ENCODE results near the gene ST6GAL1. TPM values are rescaled to one million over a fixed set of nuclear protein-coding genes. Genes with fewer than 3 reads are reported as not detected.

The ST6GAL1 gene
- total and polyA plus RNA-seq, 2 of the 8 experiments (the other 6 are each of a cell fraction or from before 2014, with no cell fraction given) = 62.8 to 80.9 TPM

- Histone ChIP-seq H3K23me2 (ENCODE audit: low read depth, low read length) (no peaks in the 10 kb centered on the region), H3K4ac (replicated peaks; ENCODE audit: insufficient read length, low read depth, low read length) (no peak overlapping the region), H2BK20ac (ENCODE audit: low read length) (no peak overlapping the region), H3K23ac (ENCODE audit: insufficient read length) (no peak overlapping the region), H3K36me3 (ENCODE audit: control insufficient read depth in 2 of 4, insufficient read depth in 4 of 4, low read length in 3 of 4) (peaks cover 0 to 29% (median 11%) of the 10 kb centered on the region in 4 experiments; a peak in 6 of 8 replicates), H3K14ac (ENCODE audit: insufficient read length) (no peak overlapping the region), H2BK15ac (ENCODE audit: low read length) (no peak overlapping the region), H4K91ac (replicated peaks; ENCODE audit: insufficient read length, low read length) (no peak overlapping the region), H2BK120ac (replicated peaks; ENCODE audit: low read depth, low read length) (no peak overlapping the region), H2AK5ac (ENCODE audit: low read depth, low read length) (no peak overlapping the region), H3K27ac (ENCODE audit: low read depth, low read length) (no peak overlapping the region), H2AFZ (ENCODE audit: low read length) (no peak overlapping the region), H4K8ac (ENCODE audit: extremely low read depth, insufficient read depth, low read length) (no peak overlapping the region), H4K20me1 (replicated peaks in 1 of 2; ENCODE audit: control insufficient read depth in 1 of 2, insufficient read depth in 2 of 2, low read length in 2 of 2) (peaks cover 0 to 3% of the 10 kb centered on the region in 2 experiments), H3K56ac (replicated peaks; ENCODE audit: insufficient read length, low read depth, low read length) (no peak overlapping the region), H3K9ac (replicated peaks in 1 of 4; ENCODE audit: extremely low read depth in 1 of 4, low read depth in 3 of 4, low read length in 3 of 4) (no peak overlapping the region), H3K4me1 (replicated peaks in 1 of 4; ENCODE audit: control insufficient read depth in 3 of 4, insufficient read depth in 4 of 4, low read length in 3 of 4) (peaks cover 0 to 6% (median 1%) of the 10 kb centered on the region in 4 experiments; a peak in 5 of 7 replicates), H2BK5ac (ENCODE audit: low read depth, low read length) (no peak overlapping the region), H3K18ac (ENCODE audit: extremely low read depth, low read length) (no peak overlapping the region), H4K5ac (ENCODE audit: insufficient read length, low read depth, low read length) (no peak overlapping the region), H3K79me2 (ENCODE audit: control insufficient read depth in 1 of 2, insufficient read depth in 2 of 2, low read length in 2 of 2) (peaks cover 0 to 28% of the 10 kb centered on the region in 2 experiments; a peak in 1 of 4 replicates), H3K4me2 (ENCODE audit: insufficient read depth in 1 of 2, low read depth in 2 of 2, low read length in 2 of 2) (no peak overlapping the region), H3K79me1 (ENCODE audit: low read depth, low read length) (peaks cover 8% of the 10 kb centered on the region), H2BK12ac (ENCODE audit: low read depth, low read length) (no peak overlapping the region), H3K9me3 (ENCODE audit: insufficient read depth in 2 of 2, low read depth in 1 of 2, low read length in 1 of 2) (no peaks in the 10 kb centered on the region), H3K4me3 (ENCODE audit: extremely low read depth in 1 of 4, insufficient read depth in 2 of 4, low read depth in 3 of 4, low read length in 4 of 4) (no peak overlapping the region), H3K27me3 (replicated peaks in 1 of 4; ENCODE audit: control insufficient read depth in 3 of 4, extremely low read depth in 1 of 4, insufficient read depth in 3 of 4, low read length in 3 of 4) (no peaks in the 10 kb centered on the region)
- POLR2A ChIA-PET (ENCODE audit: partially characterized antibody) = interaction anchor here (0.6 to 2.8 kb wide), 2 partner anchors 9 to 56 kb away, joined by 3 to 10 read pairs; no protein-coding TSS in a partner anchor
- DNase-seq (ENCODE audit: low read depth in 1 of 2, low spot score in 2 of 2) = no peak
- WGBS, 2 experiments (ENCODE audit: extremely low coverage in 1 of 2, insufficient coverage in 1 of 2, insufficient read length in 1 of 2, insufficient replicate concordance in 2 of 2, low coverage in 1 of 2, low lambda C conversion rate in 2 of 2, missing lambda C conversion rate in 1 of 2) = 89% methylated on average over 3 of the region's 3 CpGs; no CpG with 5 or more reads in 1 of the 2 experiments
- CTCF ChIA-PET (ENCODE audit: partially characterized antibody) = interaction anchor here (1.0 to 1.4 kb wide), 3 partner anchors 13 to 141 kb away, joined by 3 to 5 read pairs (median 4); no protein-coding TSS in a partner anchor
- FAIRE-seq = no peak
- no peak for TF ChIP-seq GTF2F1 (IDR thresholded peaks at IDR 0.05; ENCODE audit: borderline replicate concordance, low read depth, low read length)
- no peak for TF ChIP-seq SRF (IDR thresholded peaks at IDR 0.05; ENCODE audit: low read depth, low read length)
- TF ChIP-seq, protein P1, sequence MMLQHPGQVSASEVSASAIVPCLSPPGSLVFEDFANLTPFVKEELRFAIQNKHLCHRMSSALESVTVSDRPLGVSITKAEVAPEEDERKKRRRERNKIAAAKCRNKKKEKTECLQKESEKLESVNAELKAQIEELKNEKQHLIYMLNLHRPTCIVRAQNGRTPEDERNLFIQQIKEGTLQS (IDR thresholded peaks at IDR 0.05; ENCODE audit: insufficient read depth, low read depth, low read length) = no peak
- no peak for TF ChIP-seq EGR1 (IDR thresholded peaks at IDR 0.05; ENCODE audit: borderline replicate concordance, low read depth, low read length)
- no peak for TF ChIP-seq USF2 (IDR thresholded peaks at IDR 0.05; ENCODE audit: low read length)
- no peak for TF ChIP-seq PHF8 (conservative IDR thresholded peaks at IDR 0.05; ENCODE audit: low read depth, low read length)
- no peak for TF ChIP-seq BRCA1 (IDR thresholded peaks at IDR 0.05; ENCODE audit: low read depth, low read length)
- TF ChIP-seq EP300 (IDR thresholded peaks at IDR 0.05; ENCODE audit: borderline replicate concordance in 1 of 2, low read depth in 2 of 2, low read length in 2 of 2) = no peak
- TF ChIP-seq SIRT6 (IDR thresholded peaks at IDR 0.05; ENCODE audit: low read length) = no peak
- TF ChIP-seq SP2 (IDR thresholded peaks at IDR 0.05; ENCODE audit: low read length) = no peak
- no peak for TF ChIP-seq JUND (IDR thresholded peaks at IDR 0.05; ENCODE audit: low read length)
- no peak for TF ChIP-seq SIN3A (conservative IDR thresholded peaks at IDR 0.05 in 1 of 2, IDR thresholded peaks at IDR 0.05 in 1 of 2; ENCODE audit: low read depth in 1 of 2, low read length in 2 of 2)
Measured at GRCh38 chr3:186990277-186990676, 60.0 kb downstream of the ST6GAL1 start.

All from H1 (cell line).